Tibial nerve (tissue), 4 donors: ENCODE measurements around the gene LRRC59. TPM values are rescaled to one million over a fixed set of nuclear protein-coding genes. Genes with fewer than 3 reads are reported as not detected.

Experiments used
- DNase-seq, 2 donors: peaks; one replicate each; pipeline ENCODE4 v3.0.0-alpha.2; 2019; ENCODE audit warnings: low spot score in 2 of 2
- H3K27ac ChIP-seq, 4 donors: fragments of 200-600 bp; sonication (generic) in 3 of 4; one replicate each; pipeline ENCODE4 v1.5.1; 2017 to 2019; ENCODE audit warnings: mild to moderate bottlenecking in 1 of 4
- H3K27me3 ChIP-seq, 2 donors: fragments of 200-600 bp; sonication (generic) in 1 of 2; one replicate each; pipeline versions ENCODE4 v1.5.1 to v1.6.0; 2017 to 2019
- H3K36me3 ChIP-seq, 3 donors: fragments of 200-600 bp; sonication (generic); one replicate each; pipeline ENCODE4 v1.5.1; 2018 to 2019
- H3K4me1 ChIP-seq, 4 donors: fragments of 200-600 bp; sonication (generic) in 3 of 4; one replicate each; pipeline ENCODE4 v1.5.1; 2017 to 2019
- H3K4me3 ChIP-seq, 4 donors: fragments of 200-600 bp; sonication (generic) in 3 of 4; one replicate each; pipeline ENCODE4 v1.5.1; 2017 to 2019; ENCODE audit warnings: mild to moderate bottlenecking in 1 of 4, moderate library complexity in 1 of 4
- H3K9me3 ChIP-seq, 4 donors: fragments of 200-600 bp; sonication (generic) in 3 of 4; one replicate each; pipeline ENCODE4 v1.5.1; 2017 to 2019
- EP300 ChIP-seq, 2 donors: sonication (generic); formaldehyde crosslinking; IDR thresholded peaks; one replicate each; pipeline ENCODE4 v1.6.1; 2017; ENCODE audit warnings: antibody characterized with exemption in 2 of 2, mild to moderate bottlenecking in 1 of 2
- POLR2A ChIP-seq, 2 donors: fragments of 450-650 bp; IDR thresholded peaks; one replicate each; pipeline ENCODE4 v1.6.1; 2017; ENCODE audit warnings: antibody characterized with exemption in 2 of 2, mild to moderate bottlenecking in 2 of 2, moderate library complexity in 2 of 2
- WGBS, 2 donors: methylation state at CpG; one replicate each; pipeline ENCODE4 v1.1.5; 2018; 5-methylcytosine and 5-hydroxymethylcytosine counted together
- total RNA-seq, 4 donors: library from RNA; depleted of rRNA; stranded (reverse); fragments of >200 nt; gene quantifications; one replicate each; pipeline ENCODE4 v1.1.0, GENCODE V29; 2016
- TF ChIP-seq, protein P1 (sequence below), 5 experiments: fragments of 200-600 bp in 3 of 5; fragments of 450-650 bp in 2 of 5; sonication (generic) in 3 of 5; IDR thresholded peaks; one replicate each; pipeline ENCODE4 v1.5.1; 2016 to 2019; ENCODE audit warnings: antibody characterized with exemption in 5 of 5, mild to moderate bottlenecking in 3 of 5, moderate library complexity in 2 of 5

The LRRC59 gene
- total RNA-seq, 4 donors from 2014 or later, result 26.0 to 72.6 (median 36.3) TPM

DNA sequence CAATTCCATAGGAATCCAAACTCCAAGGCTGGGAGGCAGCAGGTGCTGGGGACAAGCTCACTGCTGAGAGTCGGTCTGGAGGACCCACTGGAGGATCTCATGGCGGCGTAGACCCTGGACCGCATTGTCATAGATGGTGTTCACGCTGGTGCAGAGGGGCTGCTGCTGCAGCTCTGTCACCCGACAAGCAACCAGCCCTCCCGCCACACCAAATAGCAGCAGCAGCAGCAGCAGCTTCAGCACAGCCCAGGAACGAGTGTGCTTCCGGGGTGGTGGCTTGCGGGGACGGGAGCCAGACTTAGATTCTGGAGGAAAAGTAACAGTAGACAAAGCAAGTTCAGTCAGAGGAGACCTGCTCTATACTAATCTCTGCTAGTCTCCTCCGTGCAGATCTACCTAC, 14.4 kb downstream of the LRRC59 start:
- no peak for DNase-seq
- H3K9me3 ChIP-seq, result no peaks in the 10 kb centered on the region
- no peak overlapping the region for H3K4me3 ChIP-seq
- peaks cover 0 to 78% (median 46%) of the 10 kb centered on the region in 3 donors for H3K36me3 ChIP-seq
- H3K27ac ChIP-seq, result no peak overlapping the region
- H3K27me3 ChIP-seq, result no peaks in the 10 kb centered on the region
- peaks cover 0 to 5% (median 0%) of the 10 kb centered on the region in 4 donors for H3K4me1 ChIP-seq
- 90% methylated on average over 12 of the region's 12 CpGs for WGBS, 2 donors
- TF ChIP-seq, protein P1, sequence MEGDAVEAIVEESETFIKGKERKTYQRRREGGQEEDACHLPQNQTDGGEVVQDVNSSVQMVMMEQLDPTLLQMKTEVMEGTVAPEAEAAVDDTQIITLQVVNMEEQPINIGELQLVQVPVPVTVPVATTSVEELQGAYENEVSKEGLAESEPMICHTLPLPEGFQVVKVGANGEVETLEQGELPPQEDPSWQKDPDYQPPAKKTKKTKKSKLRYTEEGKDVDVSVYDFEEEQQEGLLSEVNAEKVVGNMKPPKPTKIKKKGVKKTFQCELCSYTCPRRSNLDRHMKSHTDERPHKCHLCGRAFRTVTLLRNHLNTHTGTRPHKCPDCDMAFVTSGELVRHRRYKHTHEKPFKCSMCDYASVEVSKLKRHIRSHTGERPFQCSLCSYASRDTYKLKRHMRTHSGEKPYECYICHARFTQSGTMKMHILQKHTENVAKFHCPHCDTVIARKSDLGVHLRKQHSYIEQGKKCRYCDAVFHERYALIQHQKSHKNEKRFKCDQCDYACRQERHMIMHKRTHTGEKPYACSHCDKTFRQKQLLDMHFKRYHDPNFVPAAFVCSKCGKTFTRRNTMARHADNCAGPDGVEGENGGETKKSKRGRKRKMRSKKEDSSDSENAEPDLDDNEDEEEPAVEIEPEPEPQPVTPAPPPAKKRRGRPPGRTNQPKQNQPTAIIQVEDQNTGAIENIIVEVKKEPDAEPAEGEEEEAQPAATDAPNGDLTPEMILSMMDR (IDR thresholded peaks at IDR 0.05), result no peak
- TF ChIP-seq EP300 (IDR thresholded peaks at IDR 0.05), result no peak

DNA sequence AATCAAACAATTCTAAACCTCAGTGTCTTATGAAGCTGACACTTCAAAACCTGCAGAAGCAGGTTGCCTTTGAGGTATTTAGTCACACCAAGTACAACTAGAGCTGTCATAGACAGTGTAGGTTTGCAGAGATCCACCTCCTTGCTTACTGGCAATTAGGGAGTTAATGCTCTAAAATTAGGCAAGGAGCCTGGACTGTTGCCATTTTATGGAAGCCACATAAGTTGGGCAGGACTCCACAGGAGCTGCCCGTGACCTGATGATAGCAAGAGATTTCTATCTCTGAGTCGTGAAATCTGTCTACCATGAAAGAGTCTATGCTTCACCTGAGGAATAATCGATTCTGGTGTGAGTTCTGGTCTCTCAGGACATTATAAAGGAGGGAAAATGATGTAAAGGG, 15.4 kb downstream of the LRRC59 start:
- no peaks in the 10 kb centered on the region for H3K27me3 ChIP-seq
- no peak overlapping the region for H3K27ac ChIP-seq
- no peak overlapping the region for H3K4me3 ChIP-seq
- TF ChIP-seq, protein P1 (IDR thresholded peaks at IDR 0.05), result no peak
- TF ChIP-seq POLR2A (IDR thresholded peaks at IDR 0.05) (no peak), EP300 (IDR thresholded peaks at IDR 0.05) (no peak)
- H3K9me3 ChIP-seq, result no peaks in the 10 kb centered on the region
- 47 to 57% methylated on average over 3 of the region's 3 CpGs for WGBS, 2 donors
- DNase-seq, result no peak
- peaks cover 0 to 5% (median 0%) of the 10 kb centered on the region in 4 donors for H3K4me1 ChIP-seq
- peaks cover 0 to 68% (median 40%) of the 10 kb centered on the region in 3 donors for H3K36me3 ChIP-seq

DNA sequence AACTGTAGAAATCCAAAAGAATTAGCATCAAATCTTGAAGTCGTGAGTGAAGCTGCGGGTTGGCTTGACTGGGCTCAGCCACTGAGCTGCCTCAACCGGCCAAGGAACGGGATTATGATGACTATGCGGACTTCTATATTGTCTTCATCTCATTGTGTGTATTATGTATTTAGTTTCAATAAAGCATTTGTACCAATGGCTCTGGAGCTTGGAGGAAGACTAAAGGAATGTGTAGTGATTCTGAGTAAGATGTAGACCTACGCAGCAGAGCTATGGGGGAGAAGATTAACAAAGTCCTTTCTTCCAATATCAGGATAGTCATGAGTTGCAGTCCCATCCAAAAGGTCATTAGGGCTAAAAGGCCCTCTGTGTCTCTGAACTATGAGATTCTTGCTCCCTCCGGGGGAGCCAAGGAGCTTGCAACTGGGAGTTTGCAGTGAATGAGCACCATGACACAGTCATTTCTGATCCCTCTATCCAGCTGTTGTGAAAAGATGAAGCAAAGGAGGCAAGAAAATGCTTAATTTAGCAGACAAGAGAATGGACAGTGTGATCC, 16.0 kb downstream of the LRRC59 start:
- Histone ChIP-seq H3K27ac (no peak overlapping the region), H3K27me3 (no peaks in the 10 kb centered on the region), H3K4me3 (no peak overlapping the region), H3K36me3 (peaks cover 0 to 62% (median 38%) of the 10 kb centered on the region in 3 donors), H3K9me3 (no peaks in the 10 kb centered on the region), H3K4me1 (peaks cover 0 to 5% (median 0%) of the 10 kb centered on the region in 4 donors)
- no peak for DNase-seq
- 67 to 72% methylated on average over 7 of the region's 7 CpGs for WGBS, 2 donors
- TF ChIP-seq, protein P1 (IDR thresholded peaks at IDR 0.05), result no peak
- TF ChIP-seq EP300 (IDR thresholded peaks at IDR 0.05), result no peak
- TF ChIP-seq POLR2A (IDR thresholded peaks at IDR 0.05), result no peak

DNA sequence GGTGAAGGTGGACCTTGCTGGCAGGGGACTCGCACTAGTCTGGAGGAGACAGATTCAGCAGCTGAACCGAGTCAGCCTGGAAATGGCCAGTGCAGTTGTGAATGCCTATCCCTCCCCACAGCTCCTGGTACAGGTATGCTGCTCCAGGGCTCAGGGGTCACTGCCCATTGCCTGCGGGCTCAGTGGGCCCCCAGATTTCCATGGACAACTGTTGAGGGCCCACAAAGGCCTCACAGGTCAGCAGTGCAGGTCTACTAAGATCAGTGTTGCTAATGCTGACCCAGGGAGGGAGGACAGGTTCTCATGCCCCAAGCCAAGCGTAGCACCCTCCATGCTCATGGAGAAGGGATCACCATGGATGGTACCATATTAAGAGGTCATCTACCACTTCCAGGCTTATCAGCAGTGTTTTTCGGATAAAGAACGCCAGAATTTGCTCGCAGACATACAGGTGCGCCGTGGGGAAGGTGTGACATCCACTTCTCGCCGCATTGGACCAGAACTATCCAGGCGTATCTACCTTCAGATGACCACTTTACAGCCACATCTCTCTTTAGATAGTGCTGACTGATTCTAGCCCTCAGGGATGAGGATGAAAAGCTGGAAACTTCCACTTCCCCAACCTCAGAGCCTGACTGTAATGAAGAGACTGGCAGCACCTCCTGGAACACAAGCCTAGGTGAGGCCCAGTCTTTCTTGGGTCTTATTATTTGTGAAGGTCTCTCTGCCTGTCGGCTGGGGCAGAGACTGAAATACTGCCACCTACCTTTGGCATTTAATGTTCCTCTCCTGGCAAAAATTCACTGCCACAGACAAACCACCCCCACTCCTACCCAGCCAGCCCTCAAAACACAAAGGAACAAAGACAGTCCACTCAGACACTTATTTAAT, 16.7 kb downstream of the LRRC59 start:
- peaks cover 0 to 55% (median 31%) of the 10 kb centered on the region in 3 donors for H3K36me3 ChIP-seq
- H3K9me3 ChIP-seq, result no peaks in the 10 kb centered on the region
- no peaks in the 10 kb centered on the region for H3K27me3 ChIP-seq
- H3K4me3 ChIP-seq, result no peak overlapping the region
- DNase-seq, result no peak
- peaks cover 0 to 5% (median 0%) of the 10 kb centered on the region in 4 donors for H3K4me1 ChIP-seq
- 82 to 91% methylated on average over 11 to 13 of the region's 13 CpGs for WGBS, 2 donors
- TF ChIP-seq, protein P1 (IDR thresholded peaks at IDR 0.05), result no peak
- TF ChIP-seq POLR2A (IDR thresholded peaks at IDR 0.05) (no peak), EP300 (IDR thresholded peaks at IDR 0.05) (no peak)
- no peak overlapping the region for H3K27ac ChIP-seq
